T47D (cell line): ENCODE measurements around the gene HS6ST2.

ENCODE experiments used
- DNase-seq, 2 experiments: peaks; one replicate each; pipeline versions ENCODE4 v3.0.0 to v3.0.0-alpha.2; 2011 to 2012; ENCODE audit warnings: low read depth in 1 of 2, low spot score in 1 of 2
- JUND ChIP-seq: IDR thresholded peaks from 2 replicates; pipeline ENCODE4 v1.6.1; 2012; ENCODE audit warnings: low read depth
- in situ Hi-C: cut with HindIII; loops from 2 replicates; pipeline ENCODE4 v1.10.0; 2016; ENCODE audit warnings: low sequenced_read_pairs, low pct_unique_long_range_greater_than_20kb

The HS6ST2 gene

DNA sequence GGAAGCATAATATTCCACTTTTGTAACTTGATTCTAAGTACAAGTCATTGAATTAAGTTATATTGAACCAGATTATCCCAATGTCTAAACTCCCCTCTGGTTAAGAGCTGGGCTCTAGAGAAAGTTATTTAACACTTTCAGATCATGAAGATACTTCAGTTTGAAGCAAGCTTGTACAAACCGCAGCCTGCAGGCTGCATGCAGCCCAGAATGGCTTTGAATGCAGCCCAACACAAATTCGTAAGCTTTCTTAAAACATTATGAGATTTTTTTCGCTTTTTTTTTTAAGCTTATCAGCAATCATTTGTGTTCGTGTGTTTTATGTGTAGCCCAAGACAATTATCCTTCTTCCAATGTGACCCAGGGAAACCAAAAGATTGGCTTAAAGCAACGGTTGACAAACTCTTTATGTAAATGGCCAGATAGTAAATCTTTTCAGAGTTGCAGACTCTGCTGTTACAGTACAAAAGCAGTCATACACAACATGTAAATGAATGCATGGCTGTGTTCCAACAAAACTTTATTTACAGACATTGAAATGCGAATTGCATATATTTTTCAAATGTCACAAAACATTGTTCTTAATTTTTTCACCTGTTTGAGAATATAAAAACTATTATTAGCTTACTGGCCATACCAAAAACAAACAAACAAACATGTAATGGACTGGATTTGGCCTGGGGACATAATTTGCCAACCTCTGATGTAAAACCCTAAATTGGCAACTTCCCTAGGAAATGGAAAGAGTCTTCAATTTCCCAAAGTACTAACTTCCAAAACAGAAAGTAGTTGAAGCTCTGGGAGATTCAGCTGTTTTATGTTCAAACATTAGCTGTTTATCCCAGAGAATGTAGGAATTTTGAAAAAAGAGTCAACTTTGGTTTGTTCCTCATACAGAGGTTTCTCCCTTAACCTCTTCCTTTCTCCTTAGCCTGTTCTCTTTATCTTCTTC, 268.5 kb downstream of the HS6ST2 start:
- no peak for DNase-seq
- TF ChIP-seq JUND: no peak
- in situ Hi-C loops: no loop called here

DNA sequence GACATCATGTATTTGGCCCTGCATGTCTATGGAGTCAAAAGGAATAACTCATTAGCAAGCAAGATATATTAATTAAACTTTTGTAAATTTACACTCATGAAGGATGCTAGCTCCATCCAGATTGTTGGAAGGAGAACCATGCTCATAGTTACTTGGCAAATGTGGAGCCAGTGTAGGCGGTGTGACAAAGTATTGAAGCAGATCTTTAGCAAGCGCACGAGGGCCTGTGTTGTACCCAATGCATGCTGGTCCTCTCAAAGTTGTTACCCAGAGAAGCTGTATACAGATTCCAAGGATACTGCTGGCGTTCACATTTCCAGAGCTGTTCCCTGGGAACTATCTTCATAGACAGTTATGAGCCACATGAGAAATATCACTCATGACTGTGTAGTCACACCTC, 273.2 kb downstream of the HS6ST2 start:
- no peak for TF ChIP-seq JUND
- in situ Hi-C loops: no loop called here
- no peak for DNase-seq

GRCh38 chrX:132677233-132677716, 281.2 kb downstream of the HS6ST2 start:
- no peak for DNase-seq
- in situ Hi-C loops: no loop called here
- TF ChIP-seq JUND: no peak

- TF ChIP-seq JUND: no peak
- DNase-seq: peak in 1 of 2 experiments; percentile 25
- in situ Hi-C loops: no loop called here
Observed at GRCh38 chrX:132676561-132677186, 281.8 kb downstream of the HS6ST2 start.

- TF ChIP-seq JUND: no peak
- peak in 1 of 2 experiments; percentile 1 for DNase-seq
- in situ Hi-C loops: no loop called here
Observed at GRCh38 chrX:132676102-132676501, 282.3 kb downstream of the HS6ST2 start.

GRCh38 chrX:132673331-132673730, 285.1 kb downstream of the HS6ST2 start:
- no peak for TF ChIP-seq JUND
- in situ Hi-C loops: no loop called here
- DNase-seq: no peak

- in situ Hi-C loops: no loop called here
- TF ChIP-seq JUND: no peak
- DNase-seq: no peak
Observed at GRCh38 chrX:132671229-132671641, 287.2 kb downstream of the HS6ST2 start.

DNA sequence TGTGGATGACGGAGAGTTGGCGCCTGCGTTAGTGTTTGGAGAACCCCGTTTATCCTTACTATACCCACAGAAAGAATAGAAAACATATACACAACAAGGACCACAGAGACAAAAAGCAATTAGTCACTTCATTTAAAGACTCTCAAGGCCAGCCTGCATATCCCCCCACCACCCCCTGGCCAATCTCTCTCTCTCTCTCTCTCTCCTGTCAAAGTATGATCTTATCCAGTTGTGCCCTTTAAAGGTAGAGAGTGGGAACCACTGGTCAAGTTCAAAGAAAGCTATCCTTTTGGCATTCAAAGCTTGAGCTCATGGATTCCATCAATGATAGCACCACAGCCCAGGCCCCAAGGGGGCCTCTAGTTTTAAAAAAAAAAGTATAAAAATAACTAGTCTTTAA, 289.3 kb downstream of the HS6ST2 start:
- in situ Hi-C loops: no loop called here
- TF ChIP-seq JUND: no peak

GRCh38 chrX:132668178-132668577, 290.3 kb downstream of the HS6ST2 start:
- in situ Hi-C loops: no loop called here
- no peak for DNase-seq
- no peak for TF ChIP-seq JUND

More for the DNA sequence above, 289.3 kb downstream of the HS6ST2 start:
- no peak for DNase-seq

- in situ Hi-C loops: no loop called here
- TF ChIP-seq JUND: no peak
- no peak for DNase-seq
Observed at GRCh38 chrX:132665676-132666075, 292.8 kb downstream of the HS6ST2 start.

- DNase-seq: no peak
- no peak for TF ChIP-seq JUND
Observed at GRCh38 chrX:132664273-132664672, 294.2 kb downstream of the HS6ST2 start.

GRCh38 chrX:132662844-132663243, 295.6 kb downstream of the HS6ST2 start:
- in situ Hi-C loops: no loop called here
- TF ChIP-seq JUND: no peak

More at GRCh38 chrX:132664273-132664672, 294.2 kb downstream of the HS6ST2 start:
- in situ Hi-C loops: no loop called here

DNA sequence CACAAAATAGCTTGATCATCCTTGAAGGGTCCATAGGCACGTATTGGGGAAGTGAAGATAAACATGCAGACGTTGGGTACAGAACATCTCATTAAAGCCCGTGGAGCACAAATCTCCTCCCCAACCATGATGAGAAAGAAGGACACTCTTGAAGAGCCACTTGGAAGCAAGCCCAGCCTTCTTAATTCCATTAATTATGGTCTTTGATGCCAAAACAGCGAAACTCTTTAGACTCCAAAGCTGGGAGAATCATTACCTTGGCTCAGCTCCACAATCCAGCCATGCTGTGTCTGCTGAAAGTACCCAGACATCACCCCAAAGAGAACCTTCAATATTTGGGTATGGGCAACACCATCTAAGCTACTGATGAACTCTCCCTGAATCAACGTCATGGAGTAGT, 300.6 kb downstream of the HS6ST2 start:
- in situ Hi-C loops: no loop called here
- no peak for DNase-seq
- no peak for TF ChIP-seq JUND

More at GRCh38 chrX:132662844-132663243, 295.6 kb downstream of the HS6ST2 start:
- no peak for DNase-seq
